Gastrocnemius medialis (tissue), 4 donors: Measurements from ENCODE around the gene C16orf96.

Experiments used
- POLR2A ChIP-seq, 2 donors: fragments of 450-650 bp; IDR thresholded peaks; one replicate each; pipeline ENCODE4 v1.6.1; 2017; ENCODE audit warnings: antibody characterized with exemption in 2 of 2, mild to moderate bottlenecking in 2 of 2, moderate library complexity in 2 of 2
- TF ChIP-seq, protein P1 (sequence below), 5 experiments: fragments of 450-650 bp in 3 of 5; fragments of 200-600 bp in 2 of 5; sonication (generic) in 2 of 5; IDR thresholded peaks in 4 of 5; conservative IDR thresholded peaks in 1 of 5; 1 replicate in 4 of 5; 2 replicates in 1 of 5; pipeline ENCODE4 v1.5.1; 2016 to 2019; ENCODE audit warnings: antibody characterized with exemption in 5 of 5, mild to moderate bottlenecking in 3 of 5, moderate library complexity in 3 of 5

GRCh38 chr16:4510131-4510530 is 46.0 kb upstream of the C16orf96 start:
- TF ChIP-seq, protein P1, sequence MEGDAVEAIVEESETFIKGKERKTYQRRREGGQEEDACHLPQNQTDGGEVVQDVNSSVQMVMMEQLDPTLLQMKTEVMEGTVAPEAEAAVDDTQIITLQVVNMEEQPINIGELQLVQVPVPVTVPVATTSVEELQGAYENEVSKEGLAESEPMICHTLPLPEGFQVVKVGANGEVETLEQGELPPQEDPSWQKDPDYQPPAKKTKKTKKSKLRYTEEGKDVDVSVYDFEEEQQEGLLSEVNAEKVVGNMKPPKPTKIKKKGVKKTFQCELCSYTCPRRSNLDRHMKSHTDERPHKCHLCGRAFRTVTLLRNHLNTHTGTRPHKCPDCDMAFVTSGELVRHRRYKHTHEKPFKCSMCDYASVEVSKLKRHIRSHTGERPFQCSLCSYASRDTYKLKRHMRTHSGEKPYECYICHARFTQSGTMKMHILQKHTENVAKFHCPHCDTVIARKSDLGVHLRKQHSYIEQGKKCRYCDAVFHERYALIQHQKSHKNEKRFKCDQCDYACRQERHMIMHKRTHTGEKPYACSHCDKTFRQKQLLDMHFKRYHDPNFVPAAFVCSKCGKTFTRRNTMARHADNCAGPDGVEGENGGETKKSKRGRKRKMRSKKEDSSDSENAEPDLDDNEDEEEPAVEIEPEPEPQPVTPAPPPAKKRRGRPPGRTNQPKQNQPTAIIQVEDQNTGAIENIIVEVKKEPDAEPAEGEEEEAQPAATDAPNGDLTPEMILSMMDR (IDR thresholded peaks at IDR 0.05 in 4 of 5, conservative IDR thresholded peaks at IDR 0.05 in 1 of 5), result no peak
- TF ChIP-seq POLR2A (IDR thresholded peaks at IDR 0.05), result no peak
